ENCODE results near the gene DDX49.

GRCh38 chr19:18941628-18942354 is 22.3 kb downstream of the DDX49 start:
- TF ChIP-seq CTCF (IDR thresholded peaks at IDR 0.05; ENCODE audit: low read length) (no peak), EZH2 (optimal IDR thresholded peaks at IDR 0.05; ENCODE audit: low read depth, low read length) (no peak)
